Astrocyte of the cerebellum (primary cell): Measurements from ENCODE around the gene NCCRP1.

Experiments used
- DNase-seq: peaks from one replicate; pipeline ENCODE4 v3.0.0-alpha.2; 2011; ENCODE audit warnings: low read depth
- H3K4me3 ChIP-seq: 2 replicates; pipeline ENCODE4 v1.5.1; 2011; ENCODE audit warnings: mild to moderate bottlenecking, low read depth, low read length, moderate library complexity
- CTCF ChIP-seq: IDR thresholded peaks from 2 replicates; pipeline ENCODE4 v1.5.1; 2012; ENCODE audit warnings: low read length, low read depth, moderate library complexity, mild to moderate bottlenecking; ENCODE audit errors: missing control alignments
- in situ Hi-C: cut with HindIII; loops from 2 replicates; pipeline ENCODE4 v1.10.0; 2017; ENCODE audit warnings: low sequenced_read_pairs

The NCCRP1 gene

GRCh38 chr19:39196860-39197562 lies at the start of gene NCCRP1:
Gene NCCRP1, plus strand, starts transcription at chr19:39196964. Its CDS starts 19 bp downstream, at chr19:39196983.
- H3K4me3 ChIP-seq: no peak within 1 kb of the TSS
- no peak for TF ChIP-seq CTCF
- DNase-seq: no peak
- in situ Hi-C loops: no loop called here

- in situ Hi-C loops: no loop called here
- DNase-seq: no peak
- no peak for TF ChIP-seq CTCF
Measured at GRCh38 chr19:39147480-39147879, 49.3 kb upstream of the NCCRP1 start.

GRCh38 chr19:39148939-39149529 lies 47.7 kb upstream of the NCCRP1 start:
- no peak overlapping the region for H3K4me3 ChIP-seq
- no peak for DNase-seq
- in situ Hi-C loops: no loop called here
- no peak for TF ChIP-seq CTCF

More at GRCh38 chr19:39147480-39147879, 49.3 kb upstream of the NCCRP1 start:
- no peak overlapping the region for H3K4me3 ChIP-seq

GRCh38 chr19:39150235-39150634 lies 46.5 kb upstream of the NCCRP1 start:
- in situ Hi-C loops: no loop called here
- DNase-seq: no peak

GRCh38 chr19:39150807-39151600 lies 45.8 kb upstream of the NCCRP1 start:
- TF ChIP-seq CTCF: no peak
- in situ Hi-C loops: no loop called here
- H3K4me3 ChIP-seq: no peak overlapping the region
- no peak for DNase-seq

More at GRCh38 chr19:39150235-39150634, 46.5 kb upstream of the NCCRP1 start:
- no peak overlapping the region for H3K4me3 ChIP-seq
- TF ChIP-seq CTCF: no peak

- DNase-seq: no peak
- no peak overlapping the region for H3K4me3 ChIP-seq
- in situ Hi-C loops: no loop called here
- no peak for TF ChIP-seq CTCF
Measured at GRCh38 chr19:39152066-39152465, 44.7 kb upstream of the NCCRP1 start.
